Measurements from ENCODE around the gene KRTAP4-11.
"Not testable (repeated sequence)": the region's sequence is repeated elsewhere in the genome, so short reads cannot be mapped to it uniquely, and the experiment has no call there.

DNA sequence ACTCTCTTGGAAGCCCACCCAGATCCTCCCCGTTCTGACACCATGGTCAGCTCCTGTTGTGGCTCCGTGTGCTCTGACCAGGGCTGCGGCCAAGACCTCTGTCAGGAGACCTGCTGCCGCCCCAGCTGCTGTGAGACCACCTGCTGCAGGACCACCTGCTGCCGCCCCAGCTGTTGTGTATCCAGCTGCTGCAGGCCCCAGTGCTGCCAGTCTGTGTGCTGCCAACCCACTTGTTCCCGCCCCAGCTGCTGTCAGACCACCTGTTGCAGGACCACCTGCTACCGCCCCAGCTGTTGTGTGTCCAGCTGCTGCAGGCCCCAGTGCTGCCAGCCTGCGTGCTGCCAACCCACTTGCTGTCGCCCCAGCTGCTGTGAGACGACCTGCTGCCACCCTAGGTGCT lies 12.8 kb downstream of the KRTAP4-11 start, which contains the start of gene KRTAP4-9:
- TF ChIP-seq, protein P1, sequence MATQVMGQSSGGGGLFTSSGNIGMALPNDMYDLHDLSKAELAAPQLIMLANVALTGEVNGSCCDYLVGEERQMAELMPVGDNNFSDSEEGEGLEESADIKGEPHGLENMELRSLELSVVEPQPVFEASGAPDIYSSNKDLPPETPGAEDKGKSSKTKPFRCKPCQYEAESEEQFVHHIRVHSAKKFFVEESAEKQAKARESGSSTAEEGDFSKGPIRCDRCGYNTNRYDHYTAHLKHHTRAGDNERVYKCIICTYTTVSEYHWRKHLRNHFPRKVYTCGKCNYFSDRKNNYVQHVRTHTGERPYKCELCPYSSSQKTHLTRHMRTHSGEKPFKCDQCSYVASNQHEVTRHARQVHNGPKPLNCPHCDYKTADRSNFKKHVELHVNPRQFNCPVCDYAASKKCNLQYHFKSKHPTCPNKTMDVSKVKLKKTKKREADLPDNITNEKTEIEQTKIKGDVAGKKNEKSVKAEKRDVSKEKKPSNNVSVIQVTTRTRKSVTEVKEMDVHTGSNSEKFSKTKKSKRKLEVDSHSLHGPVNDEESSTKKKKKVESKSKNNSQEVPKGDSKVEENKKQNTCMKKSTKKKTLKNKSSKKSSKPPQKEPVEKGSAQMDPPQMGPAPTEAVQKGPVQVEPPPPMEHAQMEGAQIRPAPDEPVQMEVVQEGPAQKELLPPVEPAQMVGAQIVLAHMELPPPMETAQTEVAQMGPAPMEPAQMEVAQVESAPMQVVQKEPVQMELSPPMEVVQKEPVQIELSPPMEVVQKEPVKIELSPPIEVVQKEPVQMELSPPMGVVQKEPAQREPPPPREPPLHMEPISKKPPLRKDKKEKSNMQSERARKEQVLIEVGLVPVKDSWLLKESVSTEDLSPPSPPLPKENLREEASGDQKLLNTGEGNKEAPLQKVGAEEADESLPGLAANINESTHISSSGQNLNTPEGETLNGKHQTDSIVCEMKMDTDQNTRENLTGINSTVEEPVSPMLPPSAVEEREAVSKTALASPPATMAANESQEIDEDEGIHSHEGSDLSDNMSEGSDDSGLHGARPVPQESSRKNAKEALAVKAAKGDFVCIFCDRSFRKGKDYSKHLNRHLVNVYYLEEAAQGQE (IDR thresholded peaks at IDR 0.05; ENCODE audit: insufficient read depth in 1 of 2, low read depth in 2 of 2, low read length in 2 of 2) = 0 out of 4 replicates have a peak, but pooled peaks of 1 of the 2 experiments have one; percentile 28
- TF ChIP-seq POLR2AphosphoS5 (IDR thresholded peaks at IDR 0.05; ENCODE audit: low read depth, low read length); TAF1 (IDR thresholded peaks at IDR 0.05; ENCODE audit: borderline replicate concordance, insufficient read depth, low read length); FOXP2 (optimal IDR thresholded peaks at IDR 0.05; ENCODE audit: borderline replicate concordance, extremely low read depth, extremely low read length, insufficient read depth); SIN3A (IDR thresholded peaks at IDR 0.05; ENCODE audit: borderline replicate concordance, insufficient read depth, low read length): not testable (repeated sequence)

Data from PFSK-1 (cell line).